GM06990 (cell line): Measurements from ENCODE around the gene SUSD2.
A peak's percentile ranks its signal among the peaks of the same experiment; 100 is the strongest.

ENCODE experiments used
- DNase-seq: peaks from one replicate; pipeline ENCODE4 v3.0.0-alpha.2; 2011; ENCODE audit not compliant: insufficient read length; ENCODE audit errors: extremely low read depth
- H3K27me3 ChIP-seq: replicated peaks from 2 replicates; pipeline ENCODE4 v1.6.0; 2011; ENCODE audit warnings: low read length; ENCODE audit not compliant: control insufficient read depth, insufficient read depth
- H3K36me3 ChIP-seq: 2 replicates; pipeline ENCODE4 v1.5.1; 2011; ENCODE audit warnings: low read length; ENCODE audit not compliant: control insufficient read depth, insufficient read depth
- H3K4me3 ChIP-seq: replicated peaks from 2 replicates; pipeline ENCODE4 v1.5.1; 2011; ENCODE audit warnings: low read depth, mild to moderate bottlenecking, control low read depth, low read length
- CTCF ChIP-seq: IDR thresholded peaks from 2 replicates; pipeline ENCODE4 v1.5.1; 2011; ENCODE audit warnings: low read length, control low read depth, mild to moderate bottlenecking, inconsistent platforms; ENCODE audit not compliant: insufficient read depth, poor library complexity, severe bottlenecking

Gene SUSD2

GRCh38 chr22:24175160-24175808, 6.0 kb upstream of the SUSD2 start:
- peaks cover 40% of the 10 kb centered on the region for H3K36me3 ChIP-seq
- H3K4me3 ChIP-seq, result no peak overlapping the region
- DNase-seq, result peak; percentile 37
- H3K27me3 ChIP-seq, result no peaks in the 10 kb centered on the region
- TF ChIP-seq CTCF, result peak; percentile 87

- DNase-seq, result no peak
- peaks cover 37% of the 10 kb centered on the region for H3K36me3 ChIP-seq
Observed at GRCh38 chr22:24176040-24176439, 5.2 kb upstream of the SUSD2 start.

GRCh38 chr22:24176630-24177029, 4.7 kb upstream of the SUSD2 start:
- Histone ChIP-seq H3K27me3 (no peaks in the 10 kb centered on the region), H3K36me3 (peaks cover 35% of the 10 kb centered on the region), H3K4me3 (no peak overlapping the region)
- no peak for TF ChIP-seq CTCF
- no peak for DNase-seq

More at GRCh38 chr22:24176040-24176439, 5.2 kb upstream of the SUSD2 start:
- no peak for TF ChIP-seq CTCF
- no peak overlapping the region for H3K4me3 ChIP-seq
- H3K27me3 ChIP-seq, result no peaks in the 10 kb centered on the region

GRCh38 chr22:24177045-24177444, 4.2 kb upstream of the SUSD2 start:
- Histone ChIP-seq H3K36me3 (peaks cover 31% of the 10 kb centered on the region), H3K4me3 (no peak overlapping the region), H3K27me3 (no peaks in the 10 kb centered on the region)
- DNase-seq, result no peak
- no peak for TF ChIP-seq CTCF

GRCh38 chr22:24177456-24177855, 3.8 kb upstream of the SUSD2 start:
- DNase-seq, result no peak
- no peaks in the 10 kb centered on the region for H3K27me3 ChIP-seq
- TF ChIP-seq CTCF, result no peak

GRCh38 chr22:24178021-24178431, 3.3 kb upstream of the SUSD2 start:
- peaks cover 23% of the 10 kb centered on the region for H3K36me3 ChIP-seq
- no peak for DNase-seq
- H3K4me3 ChIP-seq, result no peak overlapping the region
- no peak for TF ChIP-seq CTCF
- no peaks in the 10 kb centered on the region for H3K27me3 ChIP-seq

More at GRCh38 chr22:24177456-24177855, 3.8 kb upstream of the SUSD2 start:
- peaks cover 28% of the 10 kb centered on the region for H3K36me3 ChIP-seq
- no peak overlapping the region for H3K4me3 ChIP-seq
